WTC11 (cell line): ENCODE data around the gene TBC1D19. TPM values are rescaled to one million over a fixed set of nuclear protein-coding genes. Genes with fewer than 3 reads are reported as not detected.

Experiments used
- ATAC-seq: fragments of 200-7000 bp; cut with Tn5 transposase; 2 replicates; pipeline ENCODE4 v1.10.0; 2021; ENCODE audit warnings: mild to moderate bottlenecking, moderate library complexity
- CTCF ChIA-PET: fragments of 300-600 bp; sonication (Branson Sonifier 250); formaldehyde crosslinking; loops from one replicate; lab custom pipeline; 2021; ENCODE audit warnings: antibody characterized with exemption; lab: Charles Lee
- POLR2A ChIA-PET: fragments of 350-600 bp; sonication (Branson Sonifier 250); formaldehyde crosslinking; loops from one replicate; lab custom pipeline; 2021; ENCODE audit warnings: antibody characterized with exemption; lab: Charles Lee
- DNase-seq: peaks from one replicate; pipeline ENCODE4 v3.0.0; 2021; ENCODE audit warnings: low spot score
- H3K27ac Mint-ChIP-seq: 2 replicates; pipeline ENCODE4 v1.8.0; 2021; ENCODE audit warnings: mixed read lengths
- H3K27me3 Mint-ChIP-seq: 2 replicates; pipeline ENCODE4 v1.8.0; 2021; ENCODE audit warnings: low read depth, mild to moderate bottlenecking, moderate library complexity, mixed read lengths
- H3K36me3 Mint-ChIP-seq: 2 replicates; pipeline ENCODE4 v1.8.0; 2021; ENCODE audit warnings: mixed read lengths
- H3K4me1 Mint-ChIP-seq: 2 replicates; pipeline ENCODE4 v1.8.0; 2022; ENCODE audit warnings: mixed read lengths
- H3K4me3 Mint-ChIP-seq: 2 replicates; pipeline ENCODE4 v1.8.0; 2021; ENCODE audit warnings: mild to moderate bottlenecking, moderate library complexity, mixed read lengths
- H3K9me3 Mint-ChIP-seq: 2 replicates; pipeline ENCODE4 v1.8.0; 2021; ENCODE audit warnings: mixed read lengths
- AR ChIP-seq: fragments of 250-450 bp; sonication (Bioruptor Pico); IDR thresholded peaks from 2 replicates; pipeline ENCODE4 v1.9.0; 2021; ENCODE audit warnings: mild to moderate bottlenecking
- ATF1 ChIP-seq: sonication (generic); formaldehyde crosslinking; IDR thresholded peaks from 2 replicates; pipeline ENCODE4 v1.8.1; 2023; ENCODE audit warnings: mild to moderate bottlenecking, moderate library complexity, missing genetic modification reagents
- CBFB ChIP-seq: sonication (generic); formaldehyde crosslinking; IDR thresholded peaks from 2 replicates; pipeline ENCODE4 v1.8.1; 2022; ENCODE audit warnings: mild to moderate bottlenecking, low read depth, missing genetic modification reagents
- E2F1 ChIP-seq: sonication (generic); formaldehyde crosslinking; IDR thresholded peaks from 2 replicates; pipeline ENCODE4 v1.8.0; 2022; ENCODE audit warnings: mild to moderate bottlenecking, missing genetic modification reagents
- E2F4 ChIP-seq: sonication (generic); formaldehyde crosslinking; IDR thresholded peaks from 2 replicates; pipeline ENCODE4 v1.8.1; 2022; ENCODE audit warnings: low read depth, mild to moderate bottlenecking, moderate library complexity, missing genetic modification reagents, borderline replicate concordance
- E2F5 ChIP-seq: sonication (generic); formaldehyde crosslinking; IDR thresholded peaks from 2 replicates; pipeline ENCODE4 v1.8.1; 2022; ENCODE audit warnings: mild to moderate bottlenecking, moderate library complexity, missing genetic modification reagents
- EMX1 ChIP-seq: fragments of 250-450 bp; sonication (Bioruptor Pico); IDR thresholded peaks from 2 replicates; pipeline ENCODE4 v1.8.0; 2021; ENCODE audit warnings: mild to moderate bottlenecking
- ESRRA ChIP-seq: sonication (generic); formaldehyde crosslinking; IDR thresholded peaks from 2 replicates; pipeline ENCODE4 v1.8.1; 2022; ENCODE audit warnings: mild to moderate bottlenecking, missing genetic modification reagents, borderline replicate concordance
- GABPB1 ChIP-seq: sonication (generic); formaldehyde crosslinking; IDR thresholded peaks from 2 replicates; pipeline ENCODE4 v1.8.1; 2023; ENCODE audit warnings: mild to moderate bottlenecking, missing genetic modification reagents
- HMGXB4 ChIP-seq: sonication (generic); formaldehyde crosslinking; IDR thresholded peaks from 2 replicates; pipeline ENCODE4 v1.8.1; 2023; ENCODE audit warnings: mild to moderate bottlenecking, moderate library complexity, missing genetic modification reagents
- JAZF1 ChIP-seq: fragments of 250-450 bp; sonication (Bioruptor Pico); IDR thresholded peaks from 2 replicates; pipeline ENCODE4 v1.9.0; 2021; ENCODE audit warnings: moderate library complexity, mild to moderate bottlenecking, inconsistent platforms
- MAX ChIP-seq: sonication (generic); formaldehyde crosslinking; IDR thresholded peaks from 2 replicates; pipeline ENCODE4 v1.8.0; 2022; ENCODE audit warnings: mild to moderate bottlenecking, missing genetic modification reagents
- MXD4 ChIP-seq: fragments of 250-450 bp; sonication (Bioruptor Pico); IDR thresholded peaks from 2 replicates; pipeline ENCODE4 v1.8.0; 2021; ENCODE audit warnings: mild to moderate bottlenecking, moderate library complexity, borderline replicate concordance
- NFATC4 ChIP-seq: fragments of 250-450 bp; sonication (Bioruptor Pico); IDR thresholded peaks from 2 replicates; pipeline ENCODE4 v1.9.0; 2021; ENCODE audit warnings: mild to moderate bottlenecking
- SMAD4 ChIP-seq: sonication (generic); formaldehyde crosslinking; IDR thresholded peaks from 2 replicates; pipeline ENCODE4 v1.8.0; 2022; ENCODE audit warnings: mild to moderate bottlenecking, missing genetic modification reagents
- SP1 ChIP-seq: sonication (generic); formaldehyde crosslinking; conservative IDR thresholded peaks from 2 replicates; pipeline ENCODE4 v1.8.1; 2022; ENCODE audit warnings: missing genetic modification reagents
- ZNF396 ChIP-seq: fragments of 250-450 bp; sonication (Bioruptor Pico); IDR thresholded peaks from 2 replicates; pipeline ENCODE4 v1.8.0; 2021; ENCODE audit warnings: mild to moderate bottlenecking, moderate library complexity, borderline replicate concordance
- ZNF416 ChIP-seq: fragments of 250-450 bp; sonication (Bioruptor Pico); IDR thresholded peaks from 2 replicates; pipeline ENCODE4 v1.9.0; 2021; ENCODE audit warnings: mild to moderate bottlenecking, inconsistent platforms
- ZSCAN18 ChIP-seq: fragments of 250-450 bp; sonication (Bioruptor Pico); IDR thresholded peaks from 2 replicates; pipeline ENCODE4 v2.1.2; 2022; ENCODE audit warnings: mild to moderate bottlenecking, moderate library complexity
- total RNA-seq: library from RNA; stranded (reverse); gene quantifications from 3 replicates; pipeline ENCODE4 v1.2.3, GENCODE V29; 2021

TBC1D19 gene
- total RNA-seq, 1 experiment from 2014 or later = 2.1 TPM

- Mint-ChIP-seq H3K4me3 (no peak overlapping the region), H3K36me3 (peaks cover 5% of the 10 kb centered on the region; the same call in 1 of the 2 replicates), H3K4me1 (peaks cover 9% of the 10 kb centered on the region), H3K9me3 (peaks cover 13% of the 10 kb centered on the region; the same call in 1 of the 2 replicates), H3K27me3 (no peaks in the 10 kb centered on the region; the same call in 1 of the 2 replicates), H3K27ac (peak overlapping the region; percentile 29; the same call in 1 of the 2 replicates)
- TF ChIP-seq GABPB1 (CRISPR knock-in tag) (no peak), E2F4 (no peak), E2F1 (CRISPR knock-in tag) (no peak)
- ChIA-PET POLR2A (interaction anchor here (0.6 kb wide), 1 partner anchor 334 kb away, joined by 5 read pairs; no protein-coding TSS in a partner anchor), CTCF (no interaction called here)
- DNase-seq = no peak
- ATAC-seq = no peak
Measured at GRCh38 chr4:26709246-26709645, 125.4 kb downstream of the TBC1D19 start.

GRCh38 chr4:26713563-26714151 is 129.8 kb downstream of the TBC1D19 start:
- ATAC-seq = no peak
- TF ChIP-seq SMAD4 (CRISPR knock-in tag) (no peak), ZNF396 (CRISPR knock-in tag) (no peak), EMX1 (CRISPR knock-in tag) (no peak), ATF1 (CRISPR knock-in tag) (no peak), JAZF1 (no peak)
- no peak for DNase-seq
- POLR2A ChIA-PET = no interaction called here
- no peak overlapping the region for H3K4me3 Mint-ChIP-seq
- peaks cover 4% of the 10 kb centered on the region; the same call in 1 of the 2 replicates for H3K4me1 Mint-ChIP-seq
- H3K27me3 Mint-ChIP-seq = no peaks in the 10 kb centered on the region; the same call in 1 of the 2 replicates
- H3K9me3 Mint-ChIP-seq = peaks cover 9% of the 10 kb centered on the region; the same call in 1 of the 2 replicates
- H3K36me3 Mint-ChIP-seq = peaks cover 5% of the 10 kb centered on the region; the same call in 1 of the 2 replicates
- CTCF ChIA-PET = interaction anchor here (0.6 kb wide), 1 partner anchor 90 kb away, joined by 5 read pairs; no protein-coding TSS in a partner anchor
- H3K27ac Mint-ChIP-seq = no peak overlapping the region

- POLR2A ChIA-PET = no interaction called here
- Mint-ChIP-seq H3K4me1 (no peaks in the 10 kb centered on the region), H3K27ac (no peak overlapping the region), H3K9me3 (peaks cover under 1% of the 10 kb centered on the region; the same call in 1 of the 2 replicates), H3K4me3 (no peak overlapping the region), H3K27me3 (no peaks in the 10 kb centered on the region), H3K36me3 (0 out of 2 replicates have a peak, but pooled peaks cover under 1% of the 10 kb centered on the region)
- CTCF ChIA-PET = no interaction called here
- ATAC-seq (no peak), DNase-seq (no peak)
- TF ChIP-seq E2F1 (CRISPR knock-in tag) = no peak
- no peak for TF ChIP-seq ZSCAN18 (CRISPR knock-in tag)
- TF ChIP-seq E2F5 (CRISPR knock-in tag) = no peak
- TF ChIP-seq MXD4 (CRISPR knock-in tag) = no peak
- TF ChIP-seq AR (CRISPR knock-in tag) = no peak
- TF ChIP-seq CBFB (CRISPR knock-in tag) = no peak
- TF ChIP-seq ZNF416 (CRISPR knock-in tag) = no peak
- TF ChIP-seq MAX (CRISPR knock-in tag) = no peak
- no peak for TF ChIP-seq EMX1 (CRISPR knock-in tag)
- TF ChIP-seq SP1 (CRISPR knock-in tag) = no peak
- no peak for TF ChIP-seq ZNF396 (CRISPR knock-in tag)
- no peak for TF ChIP-seq NFATC4 (CRISPR knock-in tag)
- no peak for TF ChIP-seq GABPB1 (CRISPR knock-in tag)
- TF ChIP-seq ESRRA (CRISPR knock-in tag) = no peak
- TF ChIP-seq HMGXB4 (CRISPR knock-in tag) = no peak
Measured at GRCh38 chr4:26715636-26716242, 131.9 kb downstream of the TBC1D19 start.
